ENCODE results near the gene SGPP2. TPM values are rescaled to one million over a fixed set of nuclear protein-coding genes. Genes with fewer than 3 reads are reported as not detected.

SGPP2 gene
- total and polyA plus RNA-seq, 2 experiments from 2014 or later, result 0.08 TPM; not detected in 1

DNA sequence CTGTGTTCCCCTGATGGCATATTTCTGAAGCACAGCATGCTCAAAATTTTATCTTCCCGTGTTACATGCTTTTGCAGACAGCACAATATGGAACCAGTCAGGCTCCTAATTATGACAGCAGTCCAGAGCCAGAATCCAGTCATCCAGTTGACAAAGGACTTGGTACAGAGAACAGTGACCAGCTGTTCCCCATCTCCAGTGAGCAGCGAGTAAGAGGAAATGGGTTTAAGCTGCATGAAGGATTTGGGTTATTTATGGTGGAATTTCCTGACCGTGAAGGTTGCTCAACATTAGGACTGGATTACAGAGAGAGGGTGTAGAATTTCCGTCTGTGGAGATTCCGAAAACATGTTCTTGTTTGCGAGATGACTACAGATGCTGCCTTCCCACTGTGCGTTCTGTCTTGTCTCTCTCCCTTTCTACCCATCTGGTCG lies 24.4 kb downstream of the SGPP2 start (continued):
- TF ChIP-seq NANOG (IDR thresholded peaks at IDR 0.05; ENCODE audit: borderline replicate concordance), result no peak

DNA sequence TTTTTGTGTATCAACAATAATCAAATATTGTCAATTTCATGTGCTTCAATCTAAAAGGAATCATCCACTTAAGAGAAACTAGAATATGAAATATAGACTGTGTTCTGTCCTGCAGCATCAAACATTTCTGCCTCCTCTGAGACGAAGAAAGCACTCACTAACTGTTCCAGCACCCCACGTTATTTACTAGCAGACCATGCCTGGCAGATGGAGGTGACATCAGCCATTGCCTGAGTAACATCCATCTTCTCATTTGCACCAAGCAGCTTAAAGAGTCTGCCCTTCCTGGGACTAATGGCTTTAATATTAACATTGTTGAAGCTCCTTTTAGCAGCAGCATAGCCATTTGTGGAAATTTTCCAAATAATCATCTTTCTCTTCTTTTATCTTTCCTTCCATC lies 25.7 kb downstream of the SGPP2 start:
- no peak overlapping the region for H3K27ac ChIP-seq (ENCODE audit: low read depth)

More for the DNA sequence above, 25.7 kb downstream of the SGPP2 start:
- DNase-seq (ENCODE audit: low spot score), result no peak
- no peak overlapping the region for H3K27ac Mint-ChIP-seq
- no peak overlapping the region for H3K4me2 ChIP-seq
- H3F3A ChIP-seq (replicated peaks; ENCODE audit: low read depth), result no peaks in the 10 kb centered on the region
- H3K4me1 Mint-ChIP-seq, result peaks cover 6% of the 10 kb centered on the region
- no peak overlapping the region for H3K4me3 Mint-ChIP-seq
- TF ChIP-seq, protein P1, sequence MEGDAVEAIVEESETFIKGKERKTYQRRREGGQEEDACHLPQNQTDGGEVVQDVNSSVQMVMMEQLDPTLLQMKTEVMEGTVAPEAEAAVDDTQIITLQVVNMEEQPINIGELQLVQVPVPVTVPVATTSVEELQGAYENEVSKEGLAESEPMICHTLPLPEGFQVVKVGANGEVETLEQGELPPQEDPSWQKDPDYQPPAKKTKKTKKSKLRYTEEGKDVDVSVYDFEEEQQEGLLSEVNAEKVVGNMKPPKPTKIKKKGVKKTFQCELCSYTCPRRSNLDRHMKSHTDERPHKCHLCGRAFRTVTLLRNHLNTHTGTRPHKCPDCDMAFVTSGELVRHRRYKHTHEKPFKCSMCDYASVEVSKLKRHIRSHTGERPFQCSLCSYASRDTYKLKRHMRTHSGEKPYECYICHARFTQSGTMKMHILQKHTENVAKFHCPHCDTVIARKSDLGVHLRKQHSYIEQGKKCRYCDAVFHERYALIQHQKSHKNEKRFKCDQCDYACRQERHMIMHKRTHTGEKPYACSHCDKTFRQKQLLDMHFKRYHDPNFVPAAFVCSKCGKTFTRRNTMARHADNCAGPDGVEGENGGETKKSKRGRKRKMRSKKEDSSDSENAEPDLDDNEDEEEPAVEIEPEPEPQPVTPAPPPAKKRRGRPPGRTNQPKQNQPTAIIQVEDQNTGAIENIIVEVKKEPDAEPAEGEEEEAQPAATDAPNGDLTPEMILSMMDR (conservative IDR thresholded peaks at IDR 0.05; ENCODE audit: low read depth in 2 of 2), result no peak
- TF ChIP-seq NANOG (IDR thresholded peaks at IDR 0.05; ENCODE audit: borderline replicate concordance) (no peak), JUNB (IDR thresholded peaks at IDR 0.05; ENCODE audit: unreplicated experiment) (no peak), EZH2phosphoT487 (IDR thresholded peaks at IDR 0.05; ENCODE audit: unreplicated experiment) (no peak), ZNF114 (CRISPR knock-in tag; IDR thresholded peaks at IDR 0.05) (no peak), ZNF331 (CRISPR knock-in tag; IDR thresholded peaks at IDR 0.05; ENCODE audit: low read depth) (no peak), STAT1 (IDR thresholded peaks at IDR 0.05; ENCODE audit: unreplicated experiment) (no peak), CREB1 (CRISPR knock-in tag; IDR thresholded peaks at IDR 0.05; ENCODE audit: low read depth) (no peak), EZH2 (IDR thresholded peaks at IDR 0.05; ENCODE audit: low read depth, unreplicated experiment) (no peak), POLR2AphosphoS5 (IDR thresholded peaks at IDR 0.05; ENCODE audit: low read depth) (no peak)
- TF ChIP-seq, protein P2, sequence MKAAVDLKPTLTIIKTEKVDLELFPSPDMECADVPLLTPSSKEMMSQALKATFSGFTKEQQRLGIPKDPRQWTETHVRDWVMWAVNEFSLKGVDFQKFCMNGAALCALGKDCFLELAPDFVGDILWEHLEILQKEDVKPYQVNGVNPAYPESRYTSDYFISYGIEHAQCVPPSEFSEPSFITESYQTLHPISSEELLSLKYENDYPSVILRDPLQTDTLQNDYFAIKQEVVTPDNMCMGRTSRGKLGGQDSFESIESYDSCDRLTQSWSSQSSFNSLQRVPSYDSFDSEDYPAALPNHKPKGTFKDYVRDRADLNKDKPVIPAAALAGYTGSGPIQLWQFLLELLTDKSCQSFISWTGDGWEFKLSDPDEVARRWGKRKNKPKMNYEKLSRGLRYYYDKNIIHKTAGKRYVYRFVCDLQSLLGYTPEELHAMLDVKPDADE (IDR thresholded peaks at IDR 0.05), result no peak
- TF ChIP-seq, protein P3, sequence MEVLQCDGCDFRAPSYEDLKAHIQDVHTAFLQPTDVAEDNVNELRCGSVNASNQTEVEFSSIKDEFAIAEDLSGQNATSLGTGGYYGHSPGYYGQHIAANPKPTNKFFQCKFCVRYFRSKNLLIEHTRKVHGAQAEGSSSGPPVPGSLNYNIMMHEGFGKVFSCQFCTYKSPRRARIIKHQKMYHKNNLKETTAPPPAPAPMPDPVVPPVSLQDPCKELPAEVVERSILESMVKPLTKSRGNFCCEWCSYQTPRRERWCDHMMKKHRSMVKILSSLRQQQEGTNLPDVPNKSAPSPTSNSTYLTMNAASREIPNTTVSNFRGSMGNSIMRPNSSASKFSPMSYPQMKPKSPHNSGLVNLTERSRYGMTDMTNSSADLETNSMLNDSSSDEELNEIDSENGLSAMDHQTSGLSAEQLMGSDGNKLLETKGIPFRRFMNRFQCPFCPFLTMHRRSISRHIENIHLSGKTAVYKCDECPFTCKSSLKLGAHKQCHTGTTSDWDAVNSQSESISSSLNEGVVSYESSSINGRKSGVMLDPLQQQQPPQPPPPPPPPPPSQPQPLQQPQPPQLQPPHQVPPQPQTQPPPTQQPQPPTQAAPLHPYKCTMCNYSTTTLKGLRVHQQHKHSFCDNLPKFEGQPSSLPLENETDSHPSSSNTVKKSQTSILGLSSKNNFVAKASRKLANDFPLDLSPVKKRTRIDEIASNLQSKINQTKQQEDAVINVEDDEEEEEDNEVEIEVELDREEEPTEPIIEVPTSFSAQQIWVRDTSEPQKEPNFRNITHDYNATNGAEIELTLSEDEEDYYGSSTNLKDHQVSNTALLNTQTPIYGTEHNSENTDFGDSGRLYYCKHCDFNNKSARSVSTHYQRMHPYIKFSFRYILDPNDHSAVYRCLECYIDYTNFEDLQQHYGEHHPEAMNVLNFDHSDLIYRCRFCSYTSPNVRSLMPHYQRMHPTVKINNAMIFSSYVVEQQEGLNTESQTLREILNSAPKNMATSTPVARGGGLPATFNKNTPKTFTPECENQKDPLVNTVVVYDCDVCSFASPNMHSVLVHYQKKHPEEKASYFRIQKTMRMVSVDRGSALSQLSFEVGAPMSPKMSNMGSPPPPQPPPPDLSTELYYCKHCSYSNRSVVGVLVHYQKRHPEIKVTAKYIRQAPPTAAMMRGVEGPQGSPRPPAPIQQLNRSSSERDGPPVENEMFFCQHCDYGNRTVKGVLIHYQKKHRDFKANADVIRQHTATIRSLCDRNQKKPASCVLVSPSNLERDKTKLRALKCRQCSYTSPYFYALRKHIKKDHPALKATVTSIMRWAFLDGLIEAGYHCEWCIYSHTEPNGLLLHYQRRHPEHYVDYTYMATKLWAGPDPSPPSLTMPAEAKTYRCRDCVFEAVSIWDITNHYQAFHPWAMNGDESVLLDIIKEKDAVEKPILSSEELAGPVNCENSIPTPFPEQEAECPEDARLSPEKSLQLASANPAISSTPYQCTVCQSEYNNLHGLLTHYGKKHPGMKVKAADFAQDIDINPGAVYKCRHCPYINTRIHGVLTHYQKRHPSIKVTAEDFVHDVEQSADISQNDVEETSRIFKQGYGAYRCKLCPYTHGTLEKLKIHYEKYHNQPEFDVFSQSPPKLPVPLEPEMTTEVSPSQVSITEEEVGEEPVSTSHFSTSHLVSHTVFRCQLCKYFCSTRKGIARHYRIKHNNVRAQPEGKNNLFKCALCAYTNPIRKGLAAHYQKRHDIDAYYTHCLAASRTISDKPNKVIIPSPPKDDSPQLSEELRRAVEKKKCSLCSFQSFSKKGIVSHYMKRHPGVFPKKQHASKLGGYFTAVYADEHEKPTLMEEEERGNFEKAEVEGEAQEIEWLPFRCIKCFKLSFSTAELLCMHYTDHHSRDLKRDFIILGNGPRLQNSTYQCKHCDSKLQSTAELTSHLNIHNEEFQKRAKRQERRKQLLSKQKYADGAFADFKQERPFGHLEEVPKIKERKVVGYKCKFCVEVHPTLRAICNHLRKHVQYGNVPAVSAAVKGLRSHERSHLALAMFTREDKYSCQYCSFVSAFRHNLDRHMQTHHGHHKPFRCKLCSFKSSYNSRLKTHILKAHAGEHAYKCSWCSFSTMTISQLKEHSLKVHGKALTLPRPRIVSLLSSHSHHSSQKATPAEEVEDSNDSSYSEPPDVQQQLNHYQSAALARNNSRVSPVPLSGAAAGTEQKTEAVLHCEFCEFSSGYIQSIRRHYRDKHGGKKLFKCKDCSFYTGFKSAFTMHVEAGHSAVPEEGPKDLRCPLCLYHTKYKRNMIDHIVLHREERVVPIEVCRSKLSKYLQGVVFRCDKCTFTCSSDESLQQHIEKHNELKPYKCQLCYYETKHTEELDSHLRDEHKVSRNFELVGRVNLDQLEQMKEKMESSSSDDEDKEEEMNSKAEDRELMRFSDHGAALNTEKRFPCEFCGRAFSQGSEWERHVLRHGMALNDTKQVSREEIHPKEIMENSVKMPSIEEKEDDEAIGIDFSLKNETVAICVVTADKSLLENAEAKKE (CRISPR knock-in tag; IDR thresholded peaks at IDR 0.05), result no peak
- TF ChIP-seq, protein P4, sequence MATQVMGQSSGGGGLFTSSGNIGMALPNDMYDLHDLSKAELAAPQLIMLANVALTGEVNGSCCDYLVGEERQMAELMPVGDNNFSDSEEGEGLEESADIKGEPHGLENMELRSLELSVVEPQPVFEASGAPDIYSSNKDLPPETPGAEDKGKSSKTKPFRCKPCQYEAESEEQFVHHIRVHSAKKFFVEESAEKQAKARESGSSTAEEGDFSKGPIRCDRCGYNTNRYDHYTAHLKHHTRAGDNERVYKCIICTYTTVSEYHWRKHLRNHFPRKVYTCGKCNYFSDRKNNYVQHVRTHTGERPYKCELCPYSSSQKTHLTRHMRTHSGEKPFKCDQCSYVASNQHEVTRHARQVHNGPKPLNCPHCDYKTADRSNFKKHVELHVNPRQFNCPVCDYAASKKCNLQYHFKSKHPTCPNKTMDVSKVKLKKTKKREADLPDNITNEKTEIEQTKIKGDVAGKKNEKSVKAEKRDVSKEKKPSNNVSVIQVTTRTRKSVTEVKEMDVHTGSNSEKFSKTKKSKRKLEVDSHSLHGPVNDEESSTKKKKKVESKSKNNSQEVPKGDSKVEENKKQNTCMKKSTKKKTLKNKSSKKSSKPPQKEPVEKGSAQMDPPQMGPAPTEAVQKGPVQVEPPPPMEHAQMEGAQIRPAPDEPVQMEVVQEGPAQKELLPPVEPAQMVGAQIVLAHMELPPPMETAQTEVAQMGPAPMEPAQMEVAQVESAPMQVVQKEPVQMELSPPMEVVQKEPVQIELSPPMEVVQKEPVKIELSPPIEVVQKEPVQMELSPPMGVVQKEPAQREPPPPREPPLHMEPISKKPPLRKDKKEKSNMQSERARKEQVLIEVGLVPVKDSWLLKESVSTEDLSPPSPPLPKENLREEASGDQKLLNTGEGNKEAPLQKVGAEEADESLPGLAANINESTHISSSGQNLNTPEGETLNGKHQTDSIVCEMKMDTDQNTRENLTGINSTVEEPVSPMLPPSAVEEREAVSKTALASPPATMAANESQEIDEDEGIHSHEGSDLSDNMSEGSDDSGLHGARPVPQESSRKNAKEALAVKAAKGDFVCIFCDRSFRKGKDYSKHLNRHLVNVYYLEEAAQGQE (IDR thresholded peaks at IDR 0.05; ENCODE audit: unreplicated experiment), result no peak
- no peaks in the 10 kb centered on the region for H3K79me2 ChIP-seq (replicated peaks; ENCODE audit: insufficient read depth)
- no peak overlapping the region for H3K4me3 ChIP-seq
- peaks cover 1% of the 10 kb centered on the region for H3K27me3 Mint-ChIP-seq (ENCODE audit: insufficient read depth, low read depth, poor library complexity)
- no peaks in the 10 kb centered on the region for H3K4me1 ChIP-seq (ENCODE audit: insufficient read depth)
- no peaks in the 10 kb centered on the region for H3K27me3 ChIP-seq (ENCODE audit: insufficient read depth)
- H3K9me2 ChIP-seq (ENCODE audit: insufficient read depth), result 0 out of 2 replicates have a peak, but pooled peaks cover 11% of the 10 kb centered on the region
- no peaks in the 10 kb centered on the region for H4K20me1 ChIP-seq (replicated peaks; ENCODE audit: insufficient read depth)
- ATAC-seq, result no peak
- no peaks in the 10 kb centered on the region for H3K9me3 Mint-ChIP-seq
- no peak overlapping the region for H2AFZ ChIP-seq
- no peaks in the 10 kb centered on the region for H3K36me3 Mint-ChIP-seq (ENCODE audit: low read depth)
- H3K36me3 ChIP-seq (ENCODE audit: insufficient read depth), result no peaks in the 10 kb centered on the region
